Activated CD8-positive, alpha-beta memory T cell treated with anti-CD3 and anti-CD28 coated beads, Interleukin-2, amount 50 U/mL, for 4 hours (primary cell): ENCODE measurements around the gene OR52K1.
"Not testable (repeated sequence)": the region's sequence is repeated elsewhere in the genome, so short reads cannot be mapped to it uniquely, and the experiment has no call there.

Source experiments
- DNase-seq: peaks from one replicate; pipeline ENCODE4 v3.0.0-alpha.2; 2020

The OR52K1 gene

DNA sequence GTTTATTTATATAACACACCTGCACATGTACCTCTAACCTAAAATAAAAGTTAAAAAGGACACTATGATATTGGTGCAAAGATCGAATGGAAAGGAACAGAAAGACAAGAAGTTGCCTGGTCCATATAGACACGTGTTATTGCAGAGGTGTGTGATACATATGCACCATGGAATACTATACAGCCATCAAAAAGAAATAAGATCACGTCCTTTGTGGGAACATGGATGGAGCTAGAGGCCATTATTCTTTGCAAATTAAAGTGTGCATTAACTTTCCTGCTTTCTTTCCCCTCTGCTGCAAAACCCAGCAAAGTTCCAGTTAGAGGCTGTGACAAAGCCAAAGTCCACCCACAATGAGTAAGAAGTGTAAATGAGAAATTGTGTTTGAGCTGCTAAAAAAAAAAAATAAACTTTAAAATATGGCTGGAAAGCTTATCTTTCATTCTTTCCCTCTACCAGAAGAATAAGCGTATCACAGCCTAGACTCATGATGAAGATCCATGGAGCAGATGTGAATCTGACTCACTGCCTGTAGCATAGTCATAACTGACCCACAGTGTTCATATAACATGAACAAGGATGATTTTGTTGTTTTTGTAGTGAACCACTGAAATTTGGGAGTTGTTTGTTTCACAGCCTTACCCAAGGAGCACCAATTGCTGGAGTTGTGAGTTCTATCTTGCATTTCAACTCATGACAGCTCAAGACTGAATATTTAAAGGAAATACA, 9.6 kb downstream of the OR52K1 start:
- no peak for DNase-seq

DNA sequence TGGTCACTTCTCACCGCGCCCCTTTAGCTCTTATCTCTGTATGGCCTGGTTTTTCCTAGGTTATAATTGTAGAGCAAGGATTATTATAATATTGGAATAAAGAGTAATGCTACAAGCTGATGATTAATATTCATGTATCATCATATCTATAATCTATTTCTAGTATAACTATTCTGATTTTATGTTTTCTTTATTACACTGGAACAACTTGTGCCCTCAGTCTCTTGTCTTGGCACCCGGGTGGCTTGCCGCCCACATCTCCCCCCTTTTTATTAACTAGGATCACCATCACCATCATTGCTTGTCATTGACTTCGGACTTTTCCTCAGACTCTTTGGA, 11.0 kb downstream of the OR52K1 start:
- no peak for DNase-seq

DNA sequence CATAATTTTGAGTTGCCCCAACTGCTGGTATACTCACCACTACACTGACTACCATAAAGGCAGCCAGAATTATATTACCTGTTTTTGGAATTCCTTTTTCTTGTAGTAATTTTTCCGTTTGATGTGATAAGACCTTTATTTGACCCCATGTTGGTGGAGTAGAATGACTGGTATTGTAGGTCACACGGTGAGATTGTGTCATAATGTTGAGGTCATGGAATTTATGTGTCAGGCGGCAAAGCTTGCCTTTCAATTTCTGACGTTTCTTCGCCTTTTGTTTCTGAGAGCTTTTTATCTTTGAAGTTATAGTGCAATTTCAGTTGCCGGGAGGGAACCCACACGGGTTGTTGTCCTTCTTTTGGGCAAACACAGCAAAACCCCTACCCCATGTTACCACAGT, 13.0 kb downstream of the OR52K1 start:
- no peak for DNase-seq

DNA sequence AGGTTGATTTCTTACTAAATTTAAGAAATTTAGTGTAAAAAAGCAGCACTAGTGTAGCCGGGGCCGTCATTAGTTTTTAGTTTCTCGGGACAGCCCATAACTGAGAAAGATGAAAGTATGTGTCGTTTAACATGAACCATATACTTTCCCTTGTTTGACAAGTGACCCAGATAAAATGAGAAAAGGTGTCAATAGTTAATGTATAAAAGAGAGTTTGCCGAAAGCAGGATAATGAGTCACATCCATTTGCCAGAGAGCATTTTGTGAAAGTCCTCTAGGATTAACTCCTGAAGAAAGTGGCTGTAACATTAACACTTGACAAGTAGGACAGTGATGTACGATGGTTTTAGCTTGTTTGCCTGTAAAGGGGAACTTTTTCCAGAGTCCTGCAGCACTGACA, 13.5 kb downstream of the OR52K1 start:
- no peak for DNase-seq

DNA sequence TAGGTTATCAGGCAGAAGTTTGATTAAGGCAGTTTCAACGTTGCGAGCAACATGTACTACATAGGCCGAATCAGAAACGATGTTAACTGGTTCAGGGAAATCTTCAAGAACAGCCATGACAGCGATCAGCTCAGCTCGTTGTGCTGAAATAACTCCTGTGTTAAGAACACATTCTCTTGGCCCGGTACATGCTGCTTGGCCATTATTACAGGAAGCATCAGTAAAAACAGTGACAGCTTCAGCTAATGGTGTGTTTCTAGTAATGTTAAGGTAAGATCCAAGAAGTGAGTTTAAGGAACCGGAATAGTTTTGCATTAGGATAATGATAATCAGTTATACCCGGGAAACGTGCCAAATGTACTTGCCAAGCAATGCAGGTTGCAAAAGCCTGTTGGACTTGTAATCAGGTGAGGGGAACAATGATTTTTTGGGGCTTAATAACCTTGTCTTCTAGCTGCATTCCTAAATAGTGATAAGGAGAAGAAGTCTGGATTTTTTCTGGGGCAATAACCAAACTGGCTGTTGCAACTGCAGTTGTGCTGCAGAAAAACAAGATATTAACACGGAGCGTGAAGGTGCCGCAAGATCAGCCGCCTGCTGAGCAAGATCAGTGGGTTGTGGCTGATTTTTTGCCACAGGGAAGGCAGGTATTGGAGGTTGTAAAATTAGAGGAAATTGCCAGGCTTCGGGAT, 14.3 kb downstream of the OR52K1 start:
- no peak for DNase-seq

DNA sequence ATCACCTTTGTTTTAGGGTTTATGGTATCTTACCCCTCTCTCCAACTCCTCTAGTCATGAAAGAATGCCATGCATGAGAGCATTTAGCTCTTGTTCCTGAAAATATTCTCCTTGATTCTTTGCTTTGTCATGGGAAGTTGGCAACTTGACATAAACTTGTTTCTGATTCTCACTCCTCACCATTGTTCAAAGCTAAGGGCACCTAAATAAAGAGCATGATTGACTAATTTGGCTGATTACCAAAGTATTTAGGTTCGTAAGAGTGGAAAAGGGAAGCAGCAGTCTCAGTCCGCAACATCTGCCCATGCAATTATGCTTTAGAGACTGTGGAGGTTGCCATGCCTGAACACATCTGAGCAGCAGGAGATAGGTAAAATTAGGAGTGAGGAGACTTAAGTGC, 26.4 kb downstream of the OR52K1 start:
- no peak for DNase-seq

DNA sequence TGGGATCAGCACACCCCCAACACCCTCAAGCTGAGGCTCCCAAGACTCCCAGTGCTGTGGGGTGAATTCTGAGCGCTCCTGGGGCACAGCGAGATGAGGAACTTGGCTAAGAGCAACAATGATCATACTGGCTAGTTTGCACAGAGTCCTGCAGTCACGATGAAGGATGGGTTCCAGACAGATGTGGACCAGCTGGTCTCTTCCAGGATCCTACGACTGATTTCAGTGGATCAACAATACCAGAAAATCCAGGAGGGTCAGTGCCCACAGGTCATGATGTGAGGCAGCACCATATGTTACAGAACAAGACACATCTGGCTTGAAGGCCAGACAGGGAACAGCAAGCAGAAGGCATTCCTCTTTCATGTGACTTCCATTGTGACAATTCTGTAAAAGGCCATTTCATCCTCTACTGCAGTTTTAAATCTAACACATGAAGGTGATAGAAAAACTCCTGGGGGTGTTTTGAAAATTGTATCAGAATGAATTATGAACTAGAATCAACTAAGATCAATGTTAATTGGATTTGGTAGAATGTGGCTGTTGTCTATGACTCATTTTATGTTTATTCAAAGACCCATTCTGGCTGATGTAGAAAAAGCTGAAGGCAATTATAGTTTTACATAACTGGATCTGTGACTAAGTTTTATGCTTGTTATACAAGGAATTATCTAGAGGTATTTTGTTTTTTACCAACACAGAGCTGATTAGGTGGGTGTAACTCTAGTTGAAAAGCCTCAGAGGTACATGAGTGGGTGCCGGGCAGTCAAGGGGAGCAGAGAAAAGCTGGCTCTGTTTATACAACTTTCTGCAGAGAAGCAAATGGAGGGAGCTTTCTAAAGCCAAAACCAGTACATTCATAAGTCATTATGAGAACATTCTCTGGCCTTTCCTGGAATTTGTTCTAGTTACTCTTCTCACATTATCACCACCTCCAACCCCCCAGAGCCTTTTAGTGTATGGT, 29.1 kb downstream of the OR52K1 start:
- DNase-seq: no peak

DNA sequence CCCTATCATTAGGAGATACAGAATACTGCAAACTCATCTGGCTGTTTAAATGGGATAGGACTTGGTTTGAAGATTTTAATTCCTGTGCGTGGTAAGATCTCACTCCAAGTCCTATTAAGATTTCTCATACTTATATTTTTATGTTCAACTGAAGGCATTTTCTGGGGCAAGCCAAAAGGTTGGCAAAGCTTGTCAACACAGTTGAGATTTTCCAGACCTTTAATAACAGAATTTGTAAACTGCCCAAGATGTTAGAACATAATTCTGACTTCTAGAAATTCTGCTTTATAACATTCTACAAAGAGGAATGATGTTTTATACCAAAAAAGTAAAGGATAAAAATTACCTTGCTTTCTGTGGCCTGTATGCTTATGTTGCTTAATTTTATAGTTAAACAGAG, 31.8 kb downstream of the OR52K1 start:
- DNase-seq: no peak

DNA sequence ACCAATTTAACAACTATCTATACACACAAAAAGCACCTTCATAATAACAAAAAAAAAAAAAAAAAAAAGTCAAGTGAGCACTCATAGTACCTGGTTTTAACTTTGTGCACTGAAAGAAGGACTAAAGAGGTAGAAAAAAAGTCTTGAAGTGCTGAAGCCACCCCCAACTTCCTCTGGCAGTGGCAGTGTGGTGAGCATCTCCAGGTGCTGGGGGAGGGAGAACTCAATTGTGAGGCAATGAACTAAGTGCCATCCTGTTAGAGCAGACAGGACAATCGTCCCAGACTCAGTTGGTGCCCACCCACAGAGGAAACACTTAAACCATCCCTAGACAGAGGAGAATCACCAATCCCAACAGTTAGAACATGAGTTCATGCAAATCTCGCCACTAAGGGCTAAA, 39.9 kb downstream of the OR52K1 start:
- no peak for DNase-seq

DNA sequence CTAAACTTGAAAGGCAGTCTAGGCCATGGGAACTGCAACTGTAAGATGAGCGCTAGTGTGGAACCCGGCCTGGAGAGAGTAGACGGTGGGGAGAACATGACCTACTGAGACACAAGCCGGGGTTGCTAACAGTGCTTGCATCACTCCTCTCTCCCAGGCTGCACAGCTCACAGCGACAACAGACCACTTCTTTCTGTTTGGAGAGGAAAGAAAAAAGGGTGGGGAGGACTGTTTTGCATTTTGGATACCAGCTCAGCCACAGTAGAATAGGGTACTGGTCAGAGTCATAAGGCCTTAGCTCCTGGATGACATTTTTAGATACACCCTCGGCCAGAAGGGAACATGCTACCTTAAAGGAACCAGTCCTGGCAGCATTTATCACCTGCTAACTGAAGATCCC, 40.3 kb downstream of the OR52K1 start:
- DNase-seq: no peak

DNA sequence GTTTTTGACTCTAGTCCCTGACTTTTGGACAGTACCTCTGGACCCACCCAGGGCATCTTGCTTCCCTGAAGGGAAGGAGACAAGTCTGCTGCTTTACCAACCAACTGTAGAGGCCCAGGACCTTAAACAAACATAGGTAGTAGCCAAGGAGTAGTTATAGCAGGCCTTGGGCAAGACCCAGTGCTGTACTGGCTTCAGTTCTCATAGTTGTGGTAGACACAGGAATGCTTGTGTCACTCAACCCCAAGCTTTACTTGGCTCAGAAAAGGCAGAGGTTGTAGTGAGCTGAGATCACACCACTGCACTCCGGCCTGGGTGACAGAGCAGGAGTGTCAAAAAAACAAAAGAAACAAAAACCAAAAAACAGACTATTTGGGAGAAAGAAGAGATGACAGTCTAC, 41.2 kb downstream of the OR52K1 start:
- no peak for DNase-seq

DNA sequence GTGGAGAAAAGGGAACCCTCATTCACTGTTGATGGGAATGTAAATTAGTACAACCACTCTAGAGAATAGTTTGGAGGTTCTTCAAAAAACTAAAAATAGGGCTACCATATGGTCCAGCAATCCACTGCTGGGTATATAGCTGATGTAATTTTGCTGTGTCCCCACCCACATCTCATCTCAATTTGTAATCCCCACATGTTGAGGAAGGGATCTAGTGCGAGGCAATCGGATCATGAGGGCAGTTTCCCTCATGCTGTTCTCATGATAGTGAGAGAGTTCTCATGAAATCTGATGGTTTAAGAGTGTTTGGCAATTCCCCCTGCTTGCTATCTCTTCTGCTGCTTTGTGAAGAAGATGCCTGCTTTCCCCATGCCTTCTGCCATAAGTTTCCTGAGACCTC, 45.5 kb downstream of the OR52K1 start:
- DNase-seq: no peak

DNA sequence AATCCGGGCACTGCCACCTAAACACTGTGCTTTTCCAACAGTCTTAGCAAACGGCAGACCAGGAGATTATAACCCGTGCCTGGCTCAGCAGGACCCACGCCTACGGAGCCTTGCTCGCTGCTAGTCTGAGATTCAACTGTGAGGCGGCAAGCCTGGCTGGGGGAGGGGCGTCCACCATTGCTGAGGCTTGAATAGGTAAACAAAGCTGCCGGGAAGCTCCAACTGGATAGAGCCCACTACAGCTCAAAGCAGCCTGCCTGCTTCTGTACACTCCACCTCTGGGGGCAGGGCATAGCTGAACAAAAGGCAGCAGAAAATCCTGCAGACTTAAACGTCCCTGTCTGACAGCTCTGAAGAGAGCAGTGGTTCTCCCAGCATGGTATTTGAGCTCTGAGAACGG, 49.2 kb downstream of the OR52K1 start:
- not testable (repeated sequence) for DNase-seq

DNA sequence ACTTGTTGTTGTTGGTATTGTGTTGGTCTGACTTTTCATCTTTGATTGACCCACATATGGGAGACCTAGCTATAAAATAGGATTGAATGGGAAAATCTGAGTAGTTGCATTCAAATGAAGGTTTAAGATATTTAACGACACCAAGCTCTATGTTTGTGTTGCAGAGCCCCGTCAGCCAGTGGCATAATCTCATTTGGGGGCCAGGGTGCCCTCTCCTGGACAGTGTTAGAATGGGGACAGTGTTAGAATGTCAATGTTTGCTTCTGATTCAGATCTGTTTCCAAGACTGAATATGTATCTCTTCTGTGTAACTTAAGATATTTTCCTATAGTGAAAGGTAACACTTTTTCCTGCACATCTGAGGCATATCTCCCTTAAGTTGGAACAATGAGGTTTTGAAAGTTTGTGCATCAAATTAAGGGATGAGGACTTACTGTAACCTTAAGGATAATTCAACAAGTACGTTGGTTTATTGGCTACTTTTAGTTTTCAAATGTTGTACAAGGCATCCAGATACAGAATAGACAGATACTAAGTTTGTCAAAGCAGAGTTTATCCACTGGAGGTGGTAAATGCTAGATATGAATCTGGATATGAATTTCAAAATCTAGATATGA, 57.3 kb downstream of the OR52K1 start:
- DNase-seq: peak; percentile 55

DNA sequence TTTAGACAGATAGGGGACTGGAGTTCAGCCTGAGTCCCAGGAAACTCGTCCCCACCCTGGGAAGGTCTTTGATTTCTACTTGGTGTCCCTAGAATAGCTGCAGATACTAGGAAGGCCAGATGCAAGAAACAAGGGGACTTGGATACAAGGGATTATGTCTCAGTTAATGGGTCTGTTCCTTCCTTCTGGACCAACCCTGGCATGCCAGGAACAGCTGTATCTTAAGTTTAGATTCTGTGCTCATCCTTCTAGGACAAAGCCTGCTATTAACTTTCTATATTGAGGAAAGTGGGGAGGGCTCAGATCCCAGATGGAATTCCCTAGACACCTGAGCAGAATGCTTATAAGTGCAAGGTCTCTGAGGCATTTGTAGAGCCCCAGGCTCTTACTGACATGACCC, 58.6 kb downstream of the OR52K1 start:
- DNase-seq: no peak
